ENCODE results near the gene XAB2.

DNA sequence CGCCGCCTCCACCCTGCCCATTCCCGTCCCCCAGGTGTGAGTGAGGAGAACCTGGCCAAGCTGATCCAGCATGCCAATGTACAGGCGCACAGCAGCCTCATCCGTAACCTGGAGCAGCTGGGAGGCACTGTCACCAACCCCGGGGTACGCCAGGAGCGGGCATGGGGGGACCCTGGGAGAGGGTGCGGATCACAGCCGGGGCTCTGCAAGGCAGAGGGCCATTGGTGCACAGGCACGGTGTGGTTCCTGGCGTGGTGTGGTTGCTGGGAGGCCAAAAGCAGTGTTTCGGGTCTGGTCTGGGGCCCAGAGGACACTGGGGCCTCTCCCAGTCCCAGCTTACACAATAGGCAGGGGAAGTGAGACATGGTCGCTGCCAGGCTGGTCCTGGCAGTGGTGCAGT lies 15.8 kb upstream of the XAB2 start:
- TF ChIP-seq, protein P1, sequence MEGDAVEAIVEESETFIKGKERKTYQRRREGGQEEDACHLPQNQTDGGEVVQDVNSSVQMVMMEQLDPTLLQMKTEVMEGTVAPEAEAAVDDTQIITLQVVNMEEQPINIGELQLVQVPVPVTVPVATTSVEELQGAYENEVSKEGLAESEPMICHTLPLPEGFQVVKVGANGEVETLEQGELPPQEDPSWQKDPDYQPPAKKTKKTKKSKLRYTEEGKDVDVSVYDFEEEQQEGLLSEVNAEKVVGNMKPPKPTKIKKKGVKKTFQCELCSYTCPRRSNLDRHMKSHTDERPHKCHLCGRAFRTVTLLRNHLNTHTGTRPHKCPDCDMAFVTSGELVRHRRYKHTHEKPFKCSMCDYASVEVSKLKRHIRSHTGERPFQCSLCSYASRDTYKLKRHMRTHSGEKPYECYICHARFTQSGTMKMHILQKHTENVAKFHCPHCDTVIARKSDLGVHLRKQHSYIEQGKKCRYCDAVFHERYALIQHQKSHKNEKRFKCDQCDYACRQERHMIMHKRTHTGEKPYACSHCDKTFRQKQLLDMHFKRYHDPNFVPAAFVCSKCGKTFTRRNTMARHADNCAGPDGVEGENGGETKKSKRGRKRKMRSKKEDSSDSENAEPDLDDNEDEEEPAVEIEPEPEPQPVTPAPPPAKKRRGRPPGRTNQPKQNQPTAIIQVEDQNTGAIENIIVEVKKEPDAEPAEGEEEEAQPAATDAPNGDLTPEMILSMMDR (IDR thresholded peaks at IDR 0.05) = no peak
- TF ChIP-seq POLR2A (IDR thresholded peaks at IDR 0.05) = no peak

Measured in uterus (tissue), 2 donors.